ENCODE measurements around the gene CDC14B.

The CDC14B gene

GRCh38 chr9:96485280-96485679 lies 134.4 kb downstream of the CDC14B start:
- DNase-seq (ENCODE audit: low read depth in 2 of 2): no peak

- no peak for DNase-seq (ENCODE audit: low read depth in 2 of 2)
Observed at GRCh38 chr9:96484521-96484931, 135.1 kb downstream of the CDC14B start.

- DNase-seq (ENCODE audit: low read depth in 2 of 2): no peak
Observed at GRCh38 chr9:96483733-96484390, 135.8 kb downstream of the CDC14B start.

GRCh38 chr9:96483197-96483596 lies 136.4 kb downstream of the CDC14B start:
- DNase-seq (ENCODE audit: low read depth in 2 of 2): no peak

- DNase-seq (ENCODE audit: low read depth in 2 of 2): no peak
Observed at GRCh38 chr9:96482476-96482875, 137.2 kb downstream of the CDC14B start.

- no peak for DNase-seq (ENCODE audit: low read depth in 2 of 2)
Observed at GRCh38 chr9:96480736-96481135, 138.9 kb downstream of the CDC14B start.

- no peak for DNase-seq (ENCODE audit: low read depth in 2 of 2)
Observed at GRCh38 chr9:96478829-96479371, 140.7 kb downstream of the CDC14B start.

- DNase-seq (ENCODE audit: low read depth in 2 of 2): no peak
Observed at GRCh38 chr9:96476591-96476990, 143.1 kb downstream of the CDC14B start.

GRCh38 chr9:96476013-96476412 lies 143.6 kb downstream of the CDC14B start:
- DNase-seq (ENCODE audit: low read depth in 2 of 2): no peak

- DNase-seq (ENCODE audit: low read depth in 2 of 2): no peak
Observed at GRCh38 chr9:96467784-96468183, 151.9 kb downstream of the CDC14B start.

GRCh38 chr9:96464426-96464825 lies 155.2 kb downstream of the CDC14B start:
- DNase-seq (ENCODE audit: low read depth in 2 of 2): no peak

GRCh38 chr9:96462541-96462940 lies 157.1 kb downstream of the CDC14B start:
- no peak for DNase-seq (ENCODE audit: low read depth in 2 of 2)

- DNase-seq (ENCODE audit: low read depth in 2 of 2): no peak
Observed at GRCh38 chr9:96461336-96461735, 158.3 kb downstream of the CDC14B start.

- no peak for DNase-seq (ENCODE audit: low read depth in 2 of 2)
Observed at GRCh38 chr9:96460882-96461281, 158.8 kb downstream of the CDC14B start.

GRCh38 chr9:96460470-96460869 lies 159.2 kb downstream of the CDC14B start:
- DNase-seq (ENCODE audit: low read depth in 2 of 2): no peak

- DNase-seq (ENCODE audit: low read depth in 2 of 2): no peak
Observed at GRCh38 chr9:96459268-96460007, 160.2 kb downstream of the CDC14B start.

GRCh38 chr9:96458226-96458625 lies 161.4 kb downstream of the CDC14B start:
- DNase-seq (ENCODE audit: low read depth in 2 of 2): no peak

GRCh38 chr9:96457266-96457665 lies 162.4 kb downstream of the CDC14B start:
- no peak for DNase-seq (ENCODE audit: low read depth in 2 of 2)

- DNase-seq (ENCODE audit: low read depth in 2 of 2): no peak
Observed at GRCh38 chr9:96453625-96454024, 166.0 kb downstream of the CDC14B start.

GRCh38 chr9:96450613-96451528 lies 168.8 kb downstream of the CDC14B start:
- no peak for DNase-seq (ENCODE audit: low read depth in 2 of 2)

Data from stimulated activated CD8-positive, alpha-beta memory T cell treated with anti-CD3 and anti-CD28 coated beads, Interleukin-15, amount 100 ng/mL, for 4 hours (primary cell).